Mammary epithelial cell (primary cell): ENCODE data around the gene KRTAP5-2.

ENCODE experiments used
- CTCF ChIP-seq, 2 donors: IDR thresholded peaks in 1 of 2; conservative IDR thresholded peaks in 1 of 2; 2 replicates each; pipeline ENCODE4 v1.5.1; 2011 to 2012; ENCODE audit warnings: inconsistent platforms in 2 of 2, low read length in 2 of 2, mild to moderate bottlenecking in 2 of 2, control low read depth in 1 of 2, low read depth in 1 of 2; ENCODE audit not compliant: insufficient read depth in 1 of 2; ENCODE audit errors: extremely low read depth in 1 of 2
- EZH2 ChIP-seq: IDR thresholded peaks from 2 replicates; pipeline ENCODE4 v1.6.1; 2012; ENCODE audit warnings: low read length, inconsistent platforms, borderline replicate concordance

GRCh38 chr11:1631066-1631568, 33.0 kb upstream of the KRTAP5-2 start:
- no peak for TF ChIP-seq CTCF (conservative IDR thresholded peaks at IDR 0.05 in 1 of 2, IDR thresholded peaks at IDR 0.05 in 1 of 2; ENCODE audit: extremely low read depth in 1 of 2, insufficient read depth in 1 of 2, low read depth in 1 of 2, low read length in 2 of 2)
- TF ChIP-seq EZH2: no peak
